ENCODE results near the gene ADGRB3.

Gene ADGRB3

GRCh38 chr6:69038841-69039240 is 403.8 kb downstream of the ADGRB3 start:
- Histone ChIP-seq H3K9me3 (ENCODE audit: control insufficient read depth, low read length) (no peaks in the 10 kb centered on the region), H3K4me3 (ENCODE audit: low read length) (no peak overlapping the region), H3K36me3 (ENCODE audit: control insufficient read depth, insufficient read depth, low read length) (no peaks in the 10 kb centered on the region), H3K9ac (ENCODE audit: low read length) (no peak overlapping the region), H3K27me3 (ENCODE audit: control insufficient read depth, insufficient read depth, low read length) (no peaks in the 10 kb centered on the region), H3K4me1 (ENCODE audit: control insufficient read depth, insufficient read depth, low read length) (no peaks in the 10 kb centered on the region)

GRCh38 chr6:69042297-69042696 is 407.2 kb downstream of the ADGRB3 start:
- no peaks in the 10 kb centered on the region for H3K4me1 ChIP-seq (ENCODE audit: control insufficient read depth, insufficient read depth, low read length)
- H3K36me3 ChIP-seq (ENCODE audit: control insufficient read depth, insufficient read depth, low read length), result no peaks in the 10 kb centered on the region
- no peak overlapping the region for H3K9ac ChIP-seq (ENCODE audit: low read length)
- no peaks in the 10 kb centered on the region for H3K9me3 ChIP-seq (ENCODE audit: control insufficient read depth, low read length)
- H3K4me3 ChIP-seq (ENCODE audit: low read length), result no peak overlapping the region
- no peaks in the 10 kb centered on the region for H3K27me3 ChIP-seq (ENCODE audit: control insufficient read depth, insufficient read depth, low read length)

- no peaks in the 10 kb centered on the region for H3K27me3 ChIP-seq (ENCODE audit: control insufficient read depth, insufficient read depth, low read length)
- no peak overlapping the region for H3K9ac ChIP-seq (ENCODE audit: low read length)
- H3K9me3 ChIP-seq (ENCODE audit: control insufficient read depth, low read length), result no peaks in the 10 kb centered on the region
- no peaks in the 10 kb centered on the region for H3K4me1 ChIP-seq (ENCODE audit: control insufficient read depth, insufficient read depth, low read length)
- H3K36me3 ChIP-seq (ENCODE audit: control insufficient read depth, insufficient read depth, low read length), result no peaks in the 10 kb centered on the region
- H3K4me3 ChIP-seq (ENCODE audit: low read length), result no peak overlapping the region
Observed at GRCh38 chr6:69044534-69044933, 409.5 kb downstream of the ADGRB3 start.

GRCh38 chr6:69059413-69059812 is 424.3 kb downstream of the ADGRB3 start:
- Histone ChIP-seq H3K9ac (ENCODE audit: low read length) (no peak overlapping the region), H3K9me3 (ENCODE audit: control insufficient read depth, low read length) (no peaks in the 10 kb centered on the region)

GRCh38 chr6:69061066-69061465 is 426.0 kb downstream of the ADGRB3 start:
- H3K4me3 ChIP-seq (ENCODE audit: low read length), result no peak overlapping the region
- H3K36me3 ChIP-seq (ENCODE audit: control insufficient read depth, insufficient read depth, low read length), result no peaks in the 10 kb centered on the region
- no peaks in the 10 kb centered on the region for H3K27me3 ChIP-seq (ENCODE audit: control insufficient read depth, insufficient read depth, low read length)
- H3K4me1 ChIP-seq (ENCODE audit: control insufficient read depth, insufficient read depth, low read length), result no peaks in the 10 kb centered on the region
- no peak overlapping the region for H3K9ac ChIP-seq (ENCODE audit: low read length)
- H3K9me3 ChIP-seq (ENCODE audit: control insufficient read depth, low read length), result no peaks in the 10 kb centered on the region

More at GRCh38 chr6:69059413-69059812, 424.3 kb downstream of the ADGRB3 start:
- Histone ChIP-seq H3K4me3 (ENCODE audit: low read length) (no peak overlapping the region), H3K27me3 (ENCODE audit: control insufficient read depth, insufficient read depth, low read length) (no peaks in the 10 kb centered on the region), H3K4me1 (ENCODE audit: control insufficient read depth, insufficient read depth, low read length) (no peaks in the 10 kb centered on the region), H3K36me3 (ENCODE audit: control insufficient read depth, insufficient read depth, low read length) (no peaks in the 10 kb centered on the region)

- no peaks in the 10 kb centered on the region for H3K36me3 ChIP-seq (ENCODE audit: control insufficient read depth, insufficient read depth, low read length)
- no peaks in the 10 kb centered on the region for H3K4me1 ChIP-seq (ENCODE audit: control insufficient read depth, insufficient read depth, low read length)
- no peak overlapping the region for H3K4me3 ChIP-seq (ENCODE audit: low read length)
- H3K9me3 ChIP-seq (ENCODE audit: control insufficient read depth, low read length), result no peaks in the 10 kb centered on the region
- no peaks in the 10 kb centered on the region for H3K27me3 ChIP-seq (ENCODE audit: control insufficient read depth, insufficient read depth, low read length)
- no peak overlapping the region for H3K9ac ChIP-seq (ENCODE audit: low read length)
Observed at GRCh38 chr6:69063401-69063800, 428.3 kb downstream of the ADGRB3 start.

- Histone ChIP-seq H3K9ac (ENCODE audit: low read length) (no peak overlapping the region), H3K27me3 (ENCODE audit: control insufficient read depth, insufficient read depth, low read length) (no peaks in the 10 kb centered on the region), H3K4me1 (ENCODE audit: control insufficient read depth, insufficient read depth, low read length) (no peaks in the 10 kb centered on the region), H3K4me3 (ENCODE audit: low read length) (no peak overlapping the region), H3K9me3 (ENCODE audit: control insufficient read depth, low read length) (no peaks in the 10 kb centered on the region), H3K36me3 (ENCODE audit: control insufficient read depth, insufficient read depth, low read length) (no peaks in the 10 kb centered on the region)
Observed at GRCh38 chr6:69064226-69064625, 429.1 kb downstream of the ADGRB3 start.

- Histone ChIP-seq H3K27me3 (ENCODE audit: control insufficient read depth, insufficient read depth, low read length) (no peaks in the 10 kb centered on the region), H3K4me1 (ENCODE audit: control insufficient read depth, insufficient read depth, low read length) (no peaks in the 10 kb centered on the region)
Observed at GRCh38 chr6:69069881-69070280, 434.8 kb downstream of the ADGRB3 start.

GRCh38 chr6:69072796-69073195 is 437.7 kb downstream of the ADGRB3 start:
- Histone ChIP-seq H3K36me3 (ENCODE audit: control insufficient read depth, insufficient read depth, low read length) (no peaks in the 10 kb centered on the region), H3K27me3 (ENCODE audit: control insufficient read depth, insufficient read depth, low read length) (no peaks in the 10 kb centered on the region), H3K4me3 (ENCODE audit: low read length) (no peak overlapping the region), H3K9me3 (ENCODE audit: control insufficient read depth, low read length) (no peaks in the 10 kb centered on the region), H3K4me1 (ENCODE audit: control insufficient read depth, insufficient read depth, low read length) (no peaks in the 10 kb centered on the region), H3K9ac (ENCODE audit: low read length) (no peak overlapping the region)

More at GRCh38 chr6:69069881-69070280, 434.8 kb downstream of the ADGRB3 start:
- Histone ChIP-seq H3K9me3 (ENCODE audit: control insufficient read depth, low read length) (no peaks in the 10 kb centered on the region), H3K4me3 (ENCODE audit: low read length) (no peak overlapping the region), H3K36me3 (ENCODE audit: control insufficient read depth, insufficient read depth, low read length) (no peaks in the 10 kb centered on the region), H3K9ac (ENCODE audit: low read length) (no peak overlapping the region)

GRCh38 chr6:69084746-69085335 is 449.8 kb downstream of the ADGRB3 start:
- Histone ChIP-seq H3K9me3 (ENCODE audit: control insufficient read depth, low read length) (no peaks in the 10 kb centered on the region), H3K4me1 (ENCODE audit: control insufficient read depth, insufficient read depth, low read length) (no peaks in the 10 kb centered on the region), H3K27me3 (ENCODE audit: control insufficient read depth, insufficient read depth, low read length) (no peaks in the 10 kb centered on the region), H3K9ac (ENCODE audit: low read length) (no peak overlapping the region), H3K36me3 (ENCODE audit: control insufficient read depth, insufficient read depth, low read length) (no peaks in the 10 kb centered on the region), H3K4me3 (ENCODE audit: low read length) (no peak overlapping the region)

GRCh38 chr6:69086689-69087088 is 451.6 kb downstream of the ADGRB3 start:
- no peak overlapping the region for H3K4me3 ChIP-seq (ENCODE audit: low read length)
- no peaks in the 10 kb centered on the region for H3K4me1 ChIP-seq (ENCODE audit: control insufficient read depth, insufficient read depth, low read length)
- H3K36me3 ChIP-seq (ENCODE audit: control insufficient read depth, insufficient read depth, low read length), result no peaks in the 10 kb centered on the region
- H3K9ac ChIP-seq (ENCODE audit: low read length), result no peak overlapping the region
- no peaks in the 10 kb centered on the region for H3K27me3 ChIP-seq (ENCODE audit: control insufficient read depth, insufficient read depth, low read length)
- no peaks in the 10 kb centered on the region for H3K9me3 ChIP-seq (ENCODE audit: control insufficient read depth, low read length)

GRCh38 chr6:69089539-69089938 is 454.5 kb downstream of the ADGRB3 start:
- Histone ChIP-seq H3K4me3 (ENCODE audit: low read length) (no peak overlapping the region), H3K4me1 (ENCODE audit: control insufficient read depth, insufficient read depth, low read length) (no peaks in the 10 kb centered on the region), H3K9ac (ENCODE audit: low read length) (no peak overlapping the region)

GRCh38 chr6:69090132-69090531 is 455.1 kb downstream of the ADGRB3 start:
- H3K27me3 ChIP-seq (ENCODE audit: control insufficient read depth, insufficient read depth, low read length), result no peaks in the 10 kb centered on the region
- no peaks in the 10 kb centered on the region for H3K4me1 ChIP-seq (ENCODE audit: control insufficient read depth, insufficient read depth, low read length)
- no peak overlapping the region for H3K4me3 ChIP-seq (ENCODE audit: low read length)
- H3K36me3 ChIP-seq (ENCODE audit: control insufficient read depth, insufficient read depth, low read length), result no peaks in the 10 kb centered on the region
- no peak overlapping the region for H3K9ac ChIP-seq (ENCODE audit: low read length)
- H3K9me3 ChIP-seq (ENCODE audit: control insufficient read depth, low read length), result no peaks in the 10 kb centered on the region

More at GRCh38 chr6:69089539-69089938, 454.5 kb downstream of the ADGRB3 start:
- Histone ChIP-seq H3K9me3 (ENCODE audit: control insufficient read depth, low read length) (no peaks in the 10 kb centered on the region), H3K27me3 (ENCODE audit: control insufficient read depth, insufficient read depth, low read length) (no peaks in the 10 kb centered on the region), H3K36me3 (ENCODE audit: control insufficient read depth, insufficient read depth, low read length) (no peaks in the 10 kb centered on the region)
